C4-2B (cell line): ENCODE data around the gene PARD3.

Experiments
- CTCF ChIP-seq: fragments of 450-650 bp; conservative IDR thresholded peaks from 2 replicates; pipeline ENCODE4 v1.5.1; 2017; ENCODE audit warnings: mild to moderate bottlenecking
- ZFX ChIP-seq: fragments of 450-650 bp; IDR thresholded peaks from 2 replicates; pipeline ENCODE4 v1.6.1; 2017

- no peak for TF ChIP-seq CTCF
- no peak for TF ChIP-seq ZFX
Measured at GRCh38 chr10:34699904-34700517, 115.1 kb downstream of the PARD3 start.
